Stimulated activated CD4-positive, alpha-beta T cell treated with anti-CD3 and anti-CD28 coated beads, Interleukin-4, amount 100 ng/mL, for 4 hours (primary cell): Measurements from ENCODE around the gene MED25.

ENCODE experiments used
- DNase-seq, 2 experiments: peaks; one replicate each; pipeline ENCODE4 v3.0.0-alpha.2; 2020

Gene MED25

DNA sequence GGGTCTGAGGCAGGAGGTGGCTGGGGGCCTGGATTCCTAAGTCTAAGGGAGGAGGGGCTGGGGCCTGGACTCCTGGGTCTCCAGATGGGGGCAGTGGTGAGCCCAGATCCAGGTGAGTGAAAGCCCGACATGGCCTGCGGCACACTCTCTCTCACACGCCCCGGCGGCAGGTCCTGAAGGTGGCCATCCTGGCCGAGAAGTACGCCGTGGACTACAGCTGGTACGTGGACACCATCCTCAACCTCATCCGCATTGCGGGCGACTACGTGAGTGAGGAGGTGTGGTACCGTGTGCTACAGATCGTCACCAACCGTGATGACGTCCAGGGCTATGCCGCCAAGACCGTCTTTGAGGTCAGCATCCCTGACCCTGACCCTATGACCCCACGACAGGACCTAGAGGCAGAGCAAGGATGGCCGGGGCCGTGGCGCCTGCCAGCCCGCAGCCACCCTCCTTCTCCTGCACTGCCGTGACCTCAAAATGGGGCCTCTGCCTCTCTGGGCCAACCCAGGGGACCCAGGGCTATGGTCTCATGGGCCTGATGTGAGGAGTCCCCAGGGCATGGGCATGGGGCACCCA, 18.2 kb upstream of the MED25 start:
- DNase-seq = no peak

DNA sequence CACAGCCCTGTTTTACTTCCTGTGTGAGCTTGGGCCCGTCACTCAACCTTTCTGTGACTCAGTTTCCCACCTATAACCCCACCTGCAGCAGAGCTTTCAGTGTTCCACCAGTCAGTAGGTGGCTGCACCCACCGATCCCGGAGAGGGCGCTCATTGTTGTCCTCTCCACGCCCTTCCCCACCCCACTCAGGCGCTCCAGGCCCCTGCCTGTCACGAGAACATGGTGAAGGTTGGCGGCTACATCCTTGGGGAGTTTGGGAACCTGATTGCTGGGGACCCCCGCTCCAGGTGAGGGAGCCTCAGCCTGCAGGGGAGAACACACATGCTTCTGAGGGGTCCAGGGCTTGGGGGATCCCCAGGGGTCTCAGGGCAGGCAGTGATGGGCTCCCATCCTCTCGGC, 17.3 kb upstream of the MED25 start:
- no peak for DNase-seq

DNA sequence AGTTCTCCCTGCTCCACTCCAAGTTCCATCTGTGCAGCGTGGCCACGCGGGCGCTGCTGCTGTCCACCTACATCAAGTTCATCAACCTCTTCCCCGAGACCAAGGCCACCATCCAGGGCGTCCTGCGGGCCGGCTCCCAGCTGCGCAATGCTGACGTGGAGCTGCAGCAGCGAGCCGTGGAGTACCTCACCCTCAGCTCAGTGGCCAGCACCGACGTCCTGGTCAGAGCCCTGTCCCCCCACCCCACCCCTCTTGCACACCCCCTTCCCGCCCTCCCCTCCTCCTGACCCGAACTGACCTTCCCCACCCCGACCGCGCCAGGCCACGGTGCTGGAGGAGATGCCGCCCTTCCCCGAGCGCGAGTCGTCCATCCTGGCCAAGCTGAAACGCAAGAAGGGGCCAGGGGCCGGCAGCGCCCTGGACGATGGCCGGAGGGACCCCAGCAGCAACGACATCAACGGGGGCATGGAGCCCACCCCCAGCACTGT, 16.6 kb upstream of the MED25 start:
- no peak for DNase-seq

DNA sequence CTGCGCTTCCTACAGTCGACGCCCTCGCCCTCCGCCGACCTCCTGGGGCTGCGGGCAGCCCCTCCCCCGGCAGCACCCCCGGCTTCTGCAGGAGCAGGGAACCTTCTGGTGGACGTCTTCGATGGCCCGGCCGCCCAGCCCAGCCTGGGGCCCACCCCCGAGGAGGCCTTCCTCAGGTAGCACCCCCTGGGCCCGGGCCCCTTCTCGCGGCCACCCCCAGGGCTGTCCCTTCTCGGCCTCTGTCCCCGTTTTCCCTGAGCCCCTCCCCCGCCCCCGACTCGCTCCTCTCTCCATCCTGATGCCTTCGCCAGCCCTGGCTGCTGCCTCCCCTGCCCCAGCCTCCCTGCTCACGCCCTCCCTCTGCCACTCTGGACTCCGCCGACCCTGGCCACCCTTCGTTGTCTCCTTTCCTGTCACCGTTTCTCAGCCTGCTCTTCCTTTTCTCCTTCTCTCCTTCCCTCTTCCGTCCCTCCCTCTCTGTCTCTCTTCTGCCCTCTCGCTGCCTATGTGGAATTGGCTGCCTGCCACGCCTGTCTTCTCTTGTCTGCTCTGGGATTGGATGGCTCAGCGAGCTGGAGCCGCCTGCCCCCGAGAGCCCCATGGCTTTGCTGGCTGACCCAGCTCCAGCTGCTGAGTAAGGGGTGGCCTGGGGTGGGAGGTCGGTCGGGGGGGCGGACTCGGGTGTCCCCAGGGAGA, 16.0 kb upstream of the MED25 start:
- no peak for DNase-seq

DNA sequence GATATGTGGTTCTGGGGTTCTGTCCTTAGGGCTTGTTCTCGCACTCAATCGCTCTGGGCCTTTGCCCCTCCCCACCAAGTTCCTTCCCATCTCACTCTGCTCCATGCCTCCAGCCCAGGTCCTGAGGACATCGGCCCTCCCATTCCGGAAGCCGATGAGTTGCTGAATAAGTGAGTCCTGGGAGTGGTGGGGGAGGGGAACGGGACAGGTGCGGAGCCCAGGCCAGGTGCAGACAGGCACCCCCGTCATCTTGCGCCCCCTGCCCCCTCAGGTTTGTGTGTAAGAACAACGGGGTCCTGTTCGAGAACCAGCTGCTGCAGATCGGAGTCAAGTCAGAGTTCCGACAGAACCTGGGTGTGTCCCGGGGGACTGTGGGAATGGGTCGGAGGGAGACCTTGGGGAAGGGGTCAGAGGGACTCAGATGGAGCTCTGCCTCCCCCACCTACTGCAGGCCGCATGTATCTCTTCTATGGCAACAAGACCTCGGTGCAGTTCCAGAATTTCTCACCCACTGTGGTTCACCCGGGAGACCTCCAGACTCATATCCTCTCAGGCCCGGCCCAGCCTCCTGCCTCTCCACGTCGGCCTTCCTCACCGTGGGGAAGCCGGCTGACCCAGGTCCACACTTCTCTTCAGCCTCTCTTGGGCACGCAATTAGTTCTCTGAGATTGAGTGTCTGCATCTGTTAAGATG, 15.1 kb upstream of the MED25 start:
- DNase-seq = no peak

DNA sequence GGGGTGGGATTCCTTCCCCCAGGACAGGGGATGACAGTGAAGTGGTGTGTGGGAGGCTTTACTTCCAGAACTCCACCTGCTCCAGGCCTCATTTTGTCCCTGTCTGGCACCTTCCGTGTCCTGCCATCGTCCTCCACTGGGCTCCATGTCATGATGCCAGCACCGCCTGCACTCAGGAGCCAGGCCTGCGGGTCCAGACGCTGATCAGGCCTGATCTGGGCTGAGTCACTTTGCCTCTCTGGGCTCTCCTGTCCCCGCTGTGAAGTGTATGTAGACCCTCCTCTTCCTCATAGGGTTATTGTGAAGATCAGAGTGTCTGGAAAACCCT, 14.6 kb upstream of the MED25 start:
- no peak for DNase-seq

DNA sequence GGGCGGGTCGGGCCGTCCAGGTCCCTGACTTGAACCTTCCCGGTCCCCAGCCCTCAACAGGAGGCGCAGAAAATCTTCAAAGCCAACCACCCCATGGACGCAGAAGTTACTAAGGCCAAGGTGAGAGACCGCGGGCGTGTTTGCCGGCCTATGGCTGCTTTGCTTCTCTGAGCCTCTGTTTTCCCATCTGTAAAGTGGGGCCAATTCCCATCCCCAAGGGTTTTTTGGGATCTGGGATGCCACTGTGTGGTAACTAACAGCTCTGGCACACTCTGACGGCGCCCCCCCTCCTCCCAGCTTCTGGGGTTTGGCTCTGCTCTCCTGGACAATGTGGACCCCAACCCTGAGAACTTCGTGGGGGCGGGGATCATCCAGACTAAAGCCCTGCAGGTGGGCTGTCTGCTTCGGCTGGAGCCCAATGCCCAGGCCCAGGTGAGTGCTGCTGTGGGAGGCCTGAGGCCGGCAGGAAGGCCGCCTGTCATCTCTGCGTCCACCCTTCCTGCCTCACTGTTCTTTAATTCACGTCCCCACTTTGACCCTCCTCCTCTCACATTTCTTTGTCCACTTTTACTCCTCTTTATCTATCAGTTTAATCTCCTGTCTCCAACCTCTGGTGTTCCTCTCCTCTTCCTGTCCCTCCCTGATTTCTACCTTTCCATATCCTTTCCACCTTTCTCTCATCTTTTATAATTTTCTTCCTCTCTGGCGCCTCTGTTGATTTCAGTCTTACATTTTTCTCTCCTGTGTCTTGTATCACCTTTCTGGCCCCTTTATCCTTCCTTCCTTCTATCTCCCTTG, 12.1 kb upstream of the MED25 start:
- DNase-seq = no peak

DNA sequence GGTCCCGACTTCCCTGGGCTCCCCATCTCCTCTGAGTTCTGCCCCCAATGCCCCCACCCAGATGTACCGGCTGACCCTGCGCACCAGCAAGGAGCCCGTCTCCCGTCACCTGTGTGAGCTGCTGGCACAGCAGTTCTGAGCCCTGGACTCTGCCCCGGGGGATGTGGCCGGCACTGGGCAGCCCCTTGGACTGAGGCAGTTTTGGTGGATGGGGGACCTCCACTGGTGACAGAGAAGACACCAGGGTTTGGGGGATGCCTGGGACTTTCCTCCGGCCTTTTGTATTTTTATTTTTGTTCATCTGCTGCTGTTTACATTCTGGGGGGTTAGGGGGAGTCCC, 11.5 kb upstream of the MED25 start:
- no peak for DNase-seq

DNA sequence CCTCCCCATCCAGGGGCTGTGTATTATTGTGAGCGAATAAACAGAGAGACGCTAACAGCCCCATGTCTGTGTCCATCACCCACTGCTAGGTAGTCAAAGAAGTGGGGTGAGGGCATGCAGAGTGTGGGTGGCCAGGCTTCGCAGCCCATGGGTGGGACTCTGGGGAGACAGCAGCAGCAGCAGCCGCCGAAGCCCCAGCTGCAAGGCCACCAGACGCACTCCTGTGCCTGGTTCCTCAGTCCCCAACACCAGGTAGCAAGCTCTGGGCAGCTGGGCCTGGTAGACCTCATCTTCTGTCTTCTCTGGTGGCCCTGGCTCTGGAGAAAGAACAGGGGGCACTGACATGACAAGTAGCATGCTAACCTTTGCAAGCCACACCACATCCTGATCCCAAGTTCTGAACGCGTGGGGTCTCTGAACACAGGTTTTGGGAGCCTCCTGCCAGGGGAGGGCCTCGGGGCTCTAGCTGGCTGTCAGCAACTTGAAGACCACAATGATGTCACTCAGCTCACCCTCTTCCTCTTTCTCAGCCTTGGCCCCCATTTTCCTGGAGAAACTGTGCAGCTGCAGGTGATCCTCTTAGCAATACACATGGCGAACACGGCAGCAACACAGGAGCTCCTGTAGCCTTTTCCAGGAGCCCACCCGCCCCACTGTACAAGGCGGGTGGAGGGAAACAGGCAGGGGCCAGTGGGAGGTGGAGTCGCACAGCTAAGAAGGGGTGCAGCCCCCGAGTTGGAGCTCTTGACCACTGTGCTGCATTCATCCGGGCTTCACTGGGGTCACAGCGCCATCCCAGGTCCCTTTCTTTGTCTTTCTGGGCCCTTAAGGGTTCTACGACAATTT, 10.8 kb upstream of the MED25 start:
- no peak for DNase-seq

DNA sequence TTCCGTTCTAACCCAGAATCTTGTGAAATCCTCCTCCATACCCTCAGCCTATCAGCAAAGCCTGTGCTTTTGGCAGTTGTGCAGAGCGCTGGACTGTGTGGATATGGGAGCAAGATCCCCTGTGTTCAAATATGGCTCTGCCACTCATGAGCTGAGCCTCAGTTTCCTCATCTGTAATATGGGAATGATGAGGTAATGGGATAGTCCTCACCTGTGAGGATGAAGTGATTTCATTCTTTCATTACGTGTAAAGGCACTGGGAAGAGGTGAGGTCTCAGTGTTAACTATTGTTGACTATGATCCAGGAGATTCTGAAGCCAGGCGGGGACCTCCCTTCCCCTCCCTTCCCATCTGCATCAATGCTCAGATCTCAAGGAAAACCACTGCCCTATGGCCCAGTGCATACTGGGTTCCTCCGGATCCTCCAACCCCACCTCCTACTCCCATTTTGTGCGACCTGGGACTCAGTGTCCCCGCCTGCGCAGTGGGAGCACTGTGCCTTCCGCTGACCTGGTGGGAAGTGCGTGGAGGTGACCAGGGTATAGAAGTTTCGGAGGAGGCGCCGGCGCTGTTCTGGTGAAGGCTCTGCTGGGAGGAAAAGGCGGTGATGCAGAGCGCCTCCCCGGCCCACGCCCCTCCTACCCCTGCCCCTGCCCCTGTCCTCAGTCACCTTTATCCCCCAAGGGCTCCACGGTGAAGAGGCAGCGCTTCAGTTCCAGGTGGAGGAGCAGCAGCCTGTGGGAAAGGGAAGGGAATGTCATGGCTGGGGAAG, 10.0 kb upstream of the MED25 start:
- DNase-seq = no peak

DNA sequence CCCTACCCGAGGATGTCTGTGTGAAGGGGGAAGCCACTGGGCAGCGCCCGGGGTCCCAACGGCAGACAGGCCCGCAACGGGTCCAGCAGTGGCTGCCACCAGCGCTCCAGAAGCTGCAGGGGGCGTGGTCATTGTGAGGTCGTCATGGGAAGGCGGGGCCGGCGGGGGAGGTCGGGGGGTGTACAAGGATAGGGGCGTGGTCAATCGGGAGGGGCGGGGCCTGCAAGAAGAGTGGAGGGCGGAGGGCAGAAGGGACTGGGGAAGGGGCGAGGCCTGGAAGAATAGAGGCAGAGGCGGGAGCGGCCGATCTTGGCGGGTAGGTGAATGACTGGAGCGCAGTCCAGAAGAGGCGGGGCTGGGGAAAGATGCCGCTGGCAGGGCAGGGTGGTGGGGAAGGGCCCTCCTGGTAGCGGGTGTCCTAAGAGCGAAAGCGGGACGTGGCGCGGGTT, 9.4 kb upstream of the MED25 start:
- peak; percentile 78 to 87 for DNase-seq

DNA sequence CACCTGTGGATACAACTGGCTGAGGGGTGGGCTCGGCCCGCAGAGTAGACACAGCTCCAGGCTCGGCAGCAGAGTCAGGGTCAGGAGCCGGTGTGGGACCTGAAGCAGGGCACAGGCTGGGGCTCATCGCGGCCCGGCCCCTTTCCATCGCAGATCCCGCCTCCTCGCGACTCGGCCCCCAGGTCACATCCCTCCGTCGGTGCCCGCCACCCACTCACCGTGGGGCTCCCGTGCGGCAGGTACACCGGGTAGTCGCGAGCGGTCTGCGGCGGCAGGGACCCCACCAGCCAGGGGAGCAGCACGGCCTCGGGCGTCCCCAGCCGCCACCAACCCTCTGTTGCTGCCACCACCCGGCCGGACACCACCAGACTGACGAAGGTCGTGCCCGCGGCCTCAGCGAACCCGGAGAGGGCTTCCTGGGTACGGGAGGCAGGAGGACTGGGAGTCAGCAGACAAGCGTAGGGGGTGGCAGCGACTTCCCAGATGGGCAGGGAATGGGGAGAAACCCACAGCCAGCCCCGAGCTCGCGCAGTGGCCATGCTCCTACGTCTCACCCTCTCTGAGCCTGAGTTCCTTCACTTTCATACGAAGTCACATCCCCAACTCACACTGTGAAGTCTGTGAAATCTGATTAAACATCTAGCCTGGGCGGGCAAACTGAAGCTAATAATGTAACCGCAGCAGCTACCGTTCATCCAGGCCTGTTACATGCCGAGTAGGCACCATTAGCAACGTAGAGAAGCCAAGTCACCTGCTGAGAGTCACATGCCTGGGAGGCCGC, 8.7 kb upstream of the MED25 start:
- DNase-seq = peak; percentile 42 to 46

DNA sequence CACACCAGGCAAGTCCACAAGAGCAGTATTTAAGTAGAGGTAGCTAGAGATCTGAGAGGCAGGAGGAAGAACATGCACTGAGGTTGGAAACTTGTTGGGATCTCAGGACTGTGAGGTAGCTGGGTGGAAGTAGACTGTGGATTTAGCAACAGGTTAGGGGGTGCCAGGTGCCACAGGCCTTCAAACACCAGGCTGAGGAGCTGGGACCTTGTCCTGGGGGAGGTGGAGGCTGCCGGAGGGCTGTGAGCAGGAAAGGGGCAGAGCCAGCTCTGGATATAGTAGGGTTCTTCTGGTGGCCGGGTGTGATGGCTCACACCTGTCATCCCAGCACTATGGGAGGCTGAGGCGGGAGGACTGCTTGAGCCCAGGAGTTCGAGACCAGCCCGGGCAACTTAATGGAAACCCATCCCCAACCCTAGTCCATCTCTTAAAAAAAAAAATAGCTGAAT, 8.1 kb upstream of the MED25 start:
- no peak for DNase-seq

DNA sequence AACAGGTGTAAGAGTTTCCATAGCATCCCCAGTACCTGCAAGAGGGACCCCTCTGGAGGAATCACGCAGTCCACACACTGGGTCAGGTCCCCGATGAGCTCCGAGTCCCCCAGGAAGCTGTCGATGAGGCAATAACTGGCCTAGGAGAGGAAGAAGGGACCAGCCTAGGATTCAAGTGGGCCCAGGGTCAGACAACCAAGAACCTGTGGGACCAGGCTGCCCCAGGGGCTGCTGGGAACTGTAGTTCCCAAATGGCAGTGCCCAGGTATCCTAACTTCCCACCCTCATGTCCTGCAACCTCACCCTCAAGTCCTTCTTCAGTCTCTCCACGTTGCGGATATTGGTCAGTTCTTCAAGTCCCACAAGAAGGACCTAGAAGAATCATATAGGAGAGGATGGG, 6.8 kb upstream of the MED25 start:
- no peak for DNase-seq

DNA sequence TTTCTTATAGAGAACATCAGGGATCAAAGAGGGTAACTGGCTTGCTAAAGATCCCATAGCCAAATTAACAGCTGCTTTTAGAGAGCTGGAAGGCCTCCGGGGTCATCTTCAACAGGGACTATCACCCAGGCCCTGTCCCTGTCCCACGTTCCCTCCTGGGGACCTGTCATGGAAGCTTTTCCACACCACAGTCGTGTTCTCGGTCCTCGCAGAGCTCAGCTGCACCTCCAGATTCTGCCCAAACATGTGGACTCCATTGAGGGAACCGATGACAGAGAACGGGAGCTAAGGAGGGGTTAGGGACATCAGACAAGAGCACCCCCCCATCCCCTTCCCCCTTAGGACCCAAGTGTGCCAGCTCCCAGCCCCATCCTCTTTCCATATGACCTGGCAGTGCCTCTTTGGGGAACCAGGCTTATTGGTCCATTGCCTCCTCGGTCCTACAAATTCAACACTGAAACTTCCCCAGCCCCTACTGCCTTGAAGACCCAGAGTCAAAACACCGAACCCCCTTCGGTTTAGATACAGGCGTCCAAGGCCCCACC, 5.6 kb upstream of the MED25 start:
- no peak for DNase-seq

DNA sequence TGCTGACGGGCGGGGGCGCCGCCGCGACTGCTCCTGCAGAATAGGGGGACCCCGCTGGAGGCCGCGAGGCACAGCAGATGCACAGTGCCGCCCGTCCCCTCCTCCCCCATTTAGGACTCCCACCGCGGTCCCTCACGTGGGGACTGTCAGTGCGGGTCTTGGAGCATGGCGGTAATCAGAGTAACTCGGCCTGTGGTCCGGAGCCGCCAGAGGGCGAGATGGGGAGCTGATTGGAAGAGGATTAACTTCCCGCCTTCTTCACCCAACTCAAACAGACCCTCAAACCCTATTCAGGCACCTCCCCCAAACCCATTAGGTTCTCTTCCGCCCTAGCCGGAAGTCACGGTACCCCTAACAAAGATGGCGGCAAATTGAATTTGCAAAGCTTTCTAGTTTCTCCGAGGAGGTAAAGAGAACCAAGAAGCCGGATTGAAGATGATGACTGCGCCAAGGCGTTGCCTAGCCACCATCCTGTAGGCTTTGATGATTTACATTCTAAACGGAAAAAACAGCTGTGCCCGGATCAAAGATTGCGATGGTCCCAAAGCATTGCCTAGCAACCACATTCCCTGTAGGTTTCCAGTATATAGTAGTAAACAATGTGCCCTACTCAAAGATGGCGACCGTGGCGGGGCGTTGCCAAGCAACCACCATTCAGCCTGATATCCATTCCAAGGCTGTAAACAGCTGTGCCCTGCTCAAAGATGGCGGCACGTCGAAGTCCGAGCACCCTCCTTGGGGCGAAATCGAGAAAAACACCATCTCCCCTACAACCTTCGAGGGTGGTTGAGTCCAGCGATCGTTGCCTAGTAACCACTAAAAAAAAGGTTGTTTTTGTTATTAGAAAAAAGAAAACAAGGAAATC, 4.9 kb upstream of the MED25 start, which contains the start of gene FUZ:
TSS of gene FUZ (minus strand) at position 296 of the 865 bp plus-strand sequence. CDS start at position 110, 186 bp downstream.
- peak; percentile 80 to 88 for DNase-seq

DNA sequence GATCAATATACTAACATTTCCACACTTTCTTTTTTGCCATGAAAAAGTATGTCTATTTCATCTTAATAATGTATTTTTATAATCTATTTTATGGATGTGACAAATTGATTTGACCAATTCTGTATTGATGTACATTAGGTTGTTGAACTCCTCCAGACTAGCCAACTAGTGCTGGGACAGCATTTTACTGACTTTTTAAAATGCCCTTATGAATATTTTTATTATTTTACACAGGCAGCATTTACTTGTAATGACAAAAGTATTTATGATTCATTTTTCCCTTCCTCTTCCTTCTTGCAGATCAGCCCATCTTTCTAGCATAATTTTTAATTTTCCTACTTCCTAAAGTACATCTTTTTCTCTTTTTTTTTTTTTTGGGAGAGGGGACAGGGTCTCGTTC, 4.1 kb upstream of the MED25 start:
- DNase-seq = no peak

DNA sequence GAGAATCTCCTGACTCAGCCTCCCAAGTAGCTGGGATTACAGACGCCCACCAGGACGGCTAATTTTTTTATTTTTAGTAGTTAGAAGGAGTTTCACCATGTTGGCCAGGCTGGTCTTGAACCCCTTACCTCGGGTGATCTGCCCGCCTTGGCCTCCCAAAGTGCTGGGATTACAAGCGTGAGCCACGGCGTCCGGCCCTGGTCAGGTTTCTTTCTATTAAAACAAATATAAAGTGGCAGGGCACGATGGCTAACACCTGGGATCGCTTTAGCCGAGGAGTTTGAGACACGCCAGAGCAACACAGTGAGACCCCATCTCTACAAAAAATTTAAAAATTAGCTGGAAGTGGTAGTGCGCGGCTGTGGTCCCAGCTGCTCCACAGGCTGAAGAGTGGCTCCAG, 1.5 kb upstream of the MED25 start:
- DNase-seq = no peak

DNA sequence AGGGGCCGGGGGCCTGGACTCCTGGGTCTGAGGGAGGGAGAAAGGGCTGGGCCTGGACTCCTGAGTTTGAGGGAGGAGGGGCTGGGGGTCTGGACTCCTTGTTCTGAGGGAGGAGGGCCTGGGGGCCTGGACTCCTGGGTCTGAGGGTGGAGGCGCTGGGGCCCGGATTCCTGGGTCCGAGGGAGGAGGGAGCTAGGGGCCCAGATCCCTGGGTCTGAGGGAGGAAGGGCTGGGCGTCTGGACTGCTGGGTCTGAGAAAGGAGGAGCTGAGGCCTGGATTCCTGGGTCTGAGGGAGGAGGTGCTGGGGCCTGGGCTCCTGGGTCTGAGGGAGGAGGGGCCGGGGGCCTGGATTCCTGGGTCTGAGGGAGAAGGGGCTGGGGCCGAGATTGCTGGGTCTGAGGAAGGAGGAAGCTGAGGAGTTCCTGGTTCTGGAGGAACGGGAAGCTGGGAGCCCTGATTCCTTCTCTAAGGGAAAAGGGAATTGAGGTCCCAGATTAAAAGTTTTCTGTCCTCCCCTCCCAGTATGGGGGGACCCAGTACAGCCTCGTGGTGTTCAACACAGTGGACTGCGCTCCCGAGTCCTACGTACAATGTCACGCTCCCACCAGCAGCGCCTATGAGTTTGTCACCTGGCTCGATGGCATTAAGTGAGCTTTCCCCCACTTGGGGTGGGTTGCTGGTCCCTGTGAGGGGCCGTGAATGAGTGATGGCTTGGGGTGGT, 721 bp downstream of the MED25 start:
- no peak for DNase-seq
